ENCODE results near the gene FPGS.
"Not testable (repeated sequence)": the region's sequence is repeated elsewhere in the genome, so short reads cannot be mapped to it uniquely, and the experiment has no call there.

Gene FPGS

DNA sequence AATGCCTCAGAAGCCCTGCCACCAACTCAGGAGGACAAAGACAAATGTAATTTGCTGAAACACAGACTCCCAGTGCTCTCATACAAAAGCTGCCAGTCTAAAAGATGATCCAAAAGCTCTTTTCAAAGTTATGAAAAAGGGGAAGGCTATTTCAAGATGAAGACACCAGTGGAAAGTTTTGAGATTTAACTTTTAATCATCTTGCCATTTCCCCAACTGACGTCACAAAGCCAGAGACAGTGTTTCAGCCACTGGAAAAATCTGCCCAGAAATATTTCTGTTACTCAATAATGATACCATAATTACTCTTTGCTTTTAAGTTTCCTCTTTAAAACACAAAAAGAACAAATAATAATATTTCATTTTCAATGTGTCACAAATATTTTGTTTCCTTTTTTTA is 30.9 kb downstream of the FPGS start:
- H3K27ac ChIP-seq (ENCODE audit: low read depth, low read length), result peak overlapping the region; percentile 27

DNA sequence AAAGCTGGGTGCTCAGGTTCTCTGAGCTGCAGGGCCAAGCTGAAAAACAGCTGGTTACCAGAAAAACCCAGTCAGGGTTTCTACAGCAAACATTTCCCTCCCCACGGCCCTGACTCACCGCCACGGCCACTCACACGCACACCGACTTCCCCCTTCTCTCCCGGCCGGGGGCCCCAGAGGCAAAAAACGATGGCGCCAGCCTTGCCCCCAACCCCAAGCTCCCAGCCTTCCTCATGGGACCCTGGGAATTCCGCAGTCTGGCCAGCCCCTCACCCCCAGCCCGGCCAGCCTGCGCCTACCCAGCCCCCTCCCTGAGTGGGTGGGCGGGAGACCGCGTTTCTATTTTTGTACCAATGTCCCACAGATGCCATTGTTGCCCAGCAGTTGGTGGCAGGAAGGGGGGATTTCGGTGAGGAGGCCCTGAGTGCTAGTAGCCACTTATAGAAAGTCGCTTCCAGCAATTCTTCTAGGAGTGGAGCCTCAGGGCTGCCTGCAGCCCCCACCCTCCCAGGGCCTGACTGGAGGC is 33.4 kb downstream of the FPGS start:
- peak overlapping the region; percentile 93 for H3K27ac ChIP-seq (ENCODE audit: low read depth, low read length)
- peak overlapping the region; percentile 31 to 59 (median 37) for H3K9ac ChIP-seq (ENCODE audit: low read length in 5 of 5)
- no peaks in the 10 kb centered on the region for H3K27me3 ChIP-seq (ENCODE audit: control insufficient read depth in 5 of 5, insufficient read depth in 4 of 5, low read length in 5 of 5)
- peaks cover 36 to 78% (median 65%) of the 10 kb centered on the region in 5 donors for H3K4me1 ChIP-seq (ENCODE audit: control insufficient read depth in 5 of 5, insufficient read depth in 5 of 5, low read length in 5 of 5)
- H3K36me3 ChIP-seq (ENCODE audit: control insufficient read depth in 5 of 5, insufficient read depth in 5 of 5, low read length in 5 of 5), result peaks cover 0 to 19% (median 16%) of the 10 kb centered on the region in 5 donors
- no peaks in the 10 kb centered on the region for H3K9me3 ChIP-seq (ENCODE audit: control insufficient read depth in 5 of 5, low read length in 5 of 5)
- H3K4me3 ChIP-seq (ENCODE audit: low read depth in 1 of 5, low read length in 5 of 5), result peak overlapping the region in 3 of 5 donors; percentile 8 to 32 (median 12)

More for the DNA sequence above, 30.9 kb downstream of the FPGS start:
- Histone ChIP-seq H3K9ac (ENCODE audit: low read length in 5 of 5) (peak overlapping the region in 1 of 5 donors; percentile 30), H3K36me3 (ENCODE audit: control insufficient read depth in 5 of 5, insufficient read depth in 5 of 5, low read length in 5 of 5) (peaks cover 0 to 14% (median 8%) of the 10 kb centered on the region in 5 donors), H3K9me3 (ENCODE audit: control insufficient read depth in 5 of 5, low read length in 5 of 5) (no peaks in the 10 kb centered on the region), H3K4me1 (ENCODE audit: control insufficient read depth in 5 of 5, insufficient read depth in 5 of 5, low read length in 5 of 5) (peaks cover 26 to 69% (median 60%) of the 10 kb centered on the region in 5 donors), H3K4me3 (ENCODE audit: low read depth in 1 of 5, low read length in 5 of 5) (no peak overlapping the region), H3K27me3 (ENCODE audit: control insufficient read depth in 5 of 5, insufficient read depth in 4 of 5, low read length in 5 of 5) (no peaks in the 10 kb centered on the region)

DNA sequence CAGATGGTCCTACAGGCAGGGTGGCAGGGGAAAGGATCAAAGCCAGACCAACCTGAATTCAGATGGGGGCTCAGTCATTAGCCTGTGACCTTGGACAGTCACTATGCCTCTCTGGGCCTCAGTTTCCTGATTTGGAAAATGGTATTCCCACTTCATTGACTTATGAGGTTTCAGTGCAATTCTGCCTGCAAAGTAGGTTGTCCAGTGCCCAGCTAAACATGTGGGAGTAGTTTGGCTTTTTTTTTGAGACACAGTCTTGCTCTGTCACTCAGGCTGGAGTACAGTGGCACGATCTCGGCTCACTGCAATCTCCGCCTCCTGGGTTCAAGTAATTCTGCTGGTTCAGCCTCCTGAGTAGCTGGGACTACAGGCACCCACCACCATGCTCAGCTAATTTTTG is 33.9 kb downstream of the FPGS start:
- H3K9ac ChIP-seq (ENCODE audit: low read length in 5 of 5), result peak overlapping the region; percentile 16 to 59 (median 37)
- H3K27ac ChIP-seq (ENCODE audit: low read depth, low read length), result peak overlapping the region; percentile 93

DNA sequence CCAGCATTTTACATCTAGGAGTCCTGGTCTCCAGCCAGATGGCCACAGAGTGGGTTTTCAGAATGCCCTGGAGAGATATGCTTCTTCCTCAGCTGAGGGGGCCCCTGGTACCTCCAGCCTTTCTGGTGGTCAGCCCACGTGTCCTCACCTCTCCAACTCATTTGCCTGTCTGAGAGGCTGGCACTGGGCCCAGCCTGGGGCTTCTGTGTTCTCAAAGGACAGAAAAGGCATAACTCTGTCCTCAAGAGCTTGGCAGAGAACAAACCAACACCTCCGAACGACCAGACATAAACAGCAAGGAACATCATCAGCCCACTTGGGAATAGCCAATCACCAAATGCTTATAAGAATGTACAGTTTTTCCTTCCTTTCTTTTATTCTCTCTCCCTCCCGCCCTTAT is 34.7 kb downstream of the FPGS start:
- Histone ChIP-seq H3K4me3 (ENCODE audit: low read depth in 1 of 5, low read length in 5 of 5) (peak overlapping the region in 1 of 5 donors; percentile 24), H3K36me3 (ENCODE audit: control insufficient read depth in 5 of 5, insufficient read depth in 5 of 5, low read length in 5 of 5) (peaks cover 0 to 29% (median 25%) of the 10 kb centered on the region in 5 donors), H3K27ac (ENCODE audit: low read depth, low read length) (peak overlapping the region; percentile 93), H3K9ac (ENCODE audit: low read length in 5 of 5) (peak overlapping the region in 2 of 5 donors; percentile 38 to 74), H3K9me3 (ENCODE audit: control insufficient read depth in 5 of 5, low read length in 5 of 5) (no peaks in the 10 kb centered on the region), H3K4me1 (ENCODE audit: control insufficient read depth in 5 of 5, insufficient read depth in 5 of 5, low read length in 5 of 5) (peaks cover 36 to 85% (median 65%) of the 10 kb centered on the region in 5 donors), H3K27me3 (ENCODE audit: control insufficient read depth in 5 of 5, insufficient read depth in 4 of 5, low read length in 5 of 5) (no peaks in the 10 kb centered on the region)

More for the DNA sequence above, 33.9 kb downstream of the FPGS start:
- H3K4me1 ChIP-seq (ENCODE audit: control insufficient read depth in 5 of 5, insufficient read depth in 5 of 5, low read length in 5 of 5), result peaks cover 36 to 83% (median 65%) of the 10 kb centered on the region in 5 donors
- not testable (repeated sequence) for H3K9me3 ChIP-seq (ENCODE audit: control insufficient read depth in 5 of 5, low read length in 5 of 5); H3K27me3 ChIP-seq (ENCODE audit: control insufficient read depth in 5 of 5, insufficient read depth in 4 of 5, low read length in 5 of 5)
- H3K36me3 ChIP-seq (ENCODE audit: control insufficient read depth in 5 of 5, insufficient read depth in 5 of 5, low read length in 5 of 5), result peaks cover 0 to 24% (median 19%) of the 10 kb centered on the region in 5 donors
- peak overlapping the region in 2 of 5 donors; percentile 8 to 32 for H3K4me3 ChIP-seq (ENCODE audit: low read depth in 1 of 5, low read length in 5 of 5)

DNA sequence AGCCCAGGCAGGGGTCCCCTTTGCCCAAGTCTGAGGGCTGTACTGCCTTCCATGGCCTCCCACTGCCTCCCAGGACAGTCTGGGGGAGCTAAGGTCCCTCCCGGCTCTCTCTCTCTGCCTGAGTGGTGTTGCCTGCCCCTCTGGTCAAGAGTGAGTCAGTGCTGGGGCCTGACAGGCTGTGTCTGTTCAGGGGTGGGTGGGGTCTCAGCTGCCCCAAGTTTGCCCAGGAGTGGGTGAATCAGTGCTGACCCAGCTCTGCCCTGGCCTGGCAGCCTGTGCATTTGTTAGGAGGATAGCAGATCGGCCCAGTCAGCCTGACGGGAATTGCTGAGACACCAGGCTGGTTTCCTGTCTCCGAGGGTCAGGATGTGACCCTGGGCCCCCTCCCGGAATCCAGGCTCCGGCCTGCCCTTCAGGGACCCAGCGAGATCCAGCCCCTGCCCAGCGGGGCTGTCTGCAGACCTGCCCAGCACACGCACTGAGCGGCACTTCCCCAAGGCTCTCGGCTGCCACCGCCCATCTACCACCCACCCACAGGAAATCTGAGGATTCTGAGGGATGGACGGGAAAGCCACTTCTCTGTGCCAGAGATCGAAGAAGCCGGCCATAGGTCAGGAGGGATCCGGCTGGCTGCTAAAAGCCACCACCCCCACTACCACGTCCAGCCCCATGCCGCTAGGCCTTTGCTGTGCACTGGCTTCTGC is 35.8 kb downstream of the FPGS start:
- H3K4me1 ChIP-seq (ENCODE audit: control insufficient read depth in 5 of 5, insufficient read depth in 5 of 5, low read length in 5 of 5), result peaks cover 36 to 82% (median 59%) of the 10 kb centered on the region in 5 donors
- H3K4me3 ChIP-seq (ENCODE audit: low read depth in 1 of 5, low read length in 5 of 5), result peak overlapping the region in 4 of 5 donors; percentile 24 to 54 (median 45)
- H3K27ac ChIP-seq (ENCODE audit: low read depth, low read length), result peak overlapping the region; percentile 93
- no peaks in the 10 kb centered on the region for H3K9me3 ChIP-seq (ENCODE audit: control insufficient read depth in 5 of 5, low read length in 5 of 5)
- no peaks in the 10 kb centered on the region for H3K27me3 ChIP-seq (ENCODE audit: control insufficient read depth in 5 of 5, insufficient read depth in 4 of 5, low read length in 5 of 5)
- H3K9ac ChIP-seq (ENCODE audit: low read length in 5 of 5), result peak overlapping the region; percentile 52 to 83 (median 74)
- peaks cover 0 to 36% (median 32%) of the 10 kb centered on the region in 5 donors for H3K36me3 ChIP-seq (ENCODE audit: control insufficient read depth in 5 of 5, insufficient read depth in 5 of 5, low read length in 5 of 5)

DNA sequence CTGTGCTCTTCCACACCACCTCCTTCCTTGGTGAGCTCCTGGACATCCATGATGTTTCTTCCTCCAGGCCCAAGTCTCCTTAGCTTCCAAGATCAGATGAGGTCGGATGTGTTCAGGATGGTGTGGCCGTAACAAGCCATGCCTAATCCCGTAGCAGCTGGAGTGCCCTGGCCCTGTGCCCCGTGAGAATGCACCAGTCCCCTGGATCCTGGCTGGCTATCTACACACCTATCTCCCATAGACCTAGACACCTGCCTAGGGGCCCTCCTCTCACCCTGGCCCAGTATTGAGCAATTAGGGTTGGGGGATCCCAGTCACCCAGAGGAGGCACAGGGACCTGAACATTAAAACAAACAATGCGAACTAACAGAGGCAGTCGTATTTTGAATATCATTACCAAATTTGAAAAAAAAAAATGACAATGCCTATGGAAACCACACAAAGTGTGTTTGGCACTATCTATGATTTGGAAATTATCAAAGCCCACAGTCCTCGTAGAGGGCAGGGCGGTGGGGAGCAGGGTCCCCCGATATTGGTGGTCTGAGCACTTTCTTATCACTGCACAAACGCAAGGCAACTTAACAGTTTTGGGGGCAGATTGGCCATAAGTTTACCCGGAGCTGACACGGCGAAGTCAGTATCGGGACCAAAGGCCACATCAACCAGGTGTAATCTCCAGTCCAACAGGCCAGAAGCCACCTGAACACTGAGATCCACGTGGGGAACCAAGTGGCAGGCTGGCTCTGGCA is 38.6 kb downstream of the FPGS start:
- H3K4me1 ChIP-seq (ENCODE audit: control insufficient read depth in 5 of 5, insufficient read depth in 5 of 5, low read length in 5 of 5), result peaks cover 29 to 85% (median 52%) of the 10 kb centered on the region in 5 donors
- peak overlapping the region in 1 of 5 donors; percentile 17 for H3K9ac ChIP-seq (ENCODE audit: low read length in 5 of 5)

DNA sequence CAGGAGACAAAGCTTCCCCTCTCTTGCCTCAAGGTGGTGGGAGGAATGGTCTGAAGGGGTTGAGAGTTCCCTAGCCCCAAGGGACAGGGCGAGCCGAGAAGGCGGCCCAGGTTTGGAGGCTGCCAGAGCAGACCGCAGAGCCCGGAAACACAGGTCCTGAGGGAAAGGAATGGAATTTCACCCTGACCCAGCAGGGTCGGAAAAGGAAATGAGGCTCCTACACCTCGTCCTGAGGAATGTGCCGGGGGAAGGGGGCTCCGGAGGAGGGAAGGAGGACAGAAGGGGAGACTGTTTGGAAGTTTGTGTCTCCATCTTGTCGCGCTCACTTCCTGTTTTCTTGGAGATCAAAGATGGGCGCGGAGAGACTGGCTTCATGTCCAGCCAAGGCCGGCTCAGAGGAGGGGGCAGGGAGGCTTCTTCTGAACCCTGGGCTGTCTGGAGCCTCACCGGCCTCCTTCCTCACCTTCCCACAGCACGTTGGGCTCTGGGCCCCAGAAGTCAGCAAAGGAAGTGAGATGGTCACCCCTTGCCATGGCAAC is 42.2 kb downstream of the FPGS start:
- Histone ChIP-seq H3K27me3 (ENCODE audit: control insufficient read depth in 5 of 5, insufficient read depth in 4 of 5, low read length in 5 of 5) (no peaks in the 10 kb centered on the region), H3K4me1 (ENCODE audit: control insufficient read depth in 5 of 5, insufficient read depth in 5 of 5, low read length in 5 of 5) (peaks cover 8 to 85% (median 35%) of the 10 kb centered on the region in 5 donors), H3K9ac (ENCODE audit: low read length in 5 of 5) (peak overlapping the region in 2 of 5 donors; percentile 42 to 68), H3K9me3 (ENCODE audit: control insufficient read depth in 5 of 5, low read length in 5 of 5) (peaks cover 0 to 8% (median 7%) of the 10 kb centered on the region in 5 donors), H3K4me3 (ENCODE audit: low read depth in 1 of 5, low read length in 5 of 5) (peak overlapping the region in 1 of 5 donors; percentile 28), H3K36me3 (ENCODE audit: control insufficient read depth in 5 of 5, insufficient read depth in 5 of 5, low read length in 5 of 5) (peaks cover 0 to 39% (median 25%) of the 10 kb centered on the region in 5 donors), H3K27ac (ENCODE audit: low read depth, low read length) (peak overlapping the region; percentile 86)

More for the DNA sequence above, 38.6 kb downstream of the FPGS start:
- H3K4me3 ChIP-seq (ENCODE audit: low read depth in 1 of 5, low read length in 5 of 5), result no peak overlapping the region
- H3K27me3 ChIP-seq (ENCODE audit: control insufficient read depth in 5 of 5, insufficient read depth in 4 of 5, low read length in 5 of 5), result no peaks in the 10 kb centered on the region
- no peaks in the 10 kb centered on the region for H3K9me3 ChIP-seq (ENCODE audit: control insufficient read depth in 5 of 5, low read length in 5 of 5)
- peaks cover 0 to 33% (median 29%) of the 10 kb centered on the region in 5 donors for H3K36me3 ChIP-seq (ENCODE audit: control insufficient read depth in 5 of 5, insufficient read depth in 5 of 5, low read length in 5 of 5)
- H3K27ac ChIP-seq (ENCODE audit: low read depth, low read length), result peak overlapping the region; percentile 93

DNA sequence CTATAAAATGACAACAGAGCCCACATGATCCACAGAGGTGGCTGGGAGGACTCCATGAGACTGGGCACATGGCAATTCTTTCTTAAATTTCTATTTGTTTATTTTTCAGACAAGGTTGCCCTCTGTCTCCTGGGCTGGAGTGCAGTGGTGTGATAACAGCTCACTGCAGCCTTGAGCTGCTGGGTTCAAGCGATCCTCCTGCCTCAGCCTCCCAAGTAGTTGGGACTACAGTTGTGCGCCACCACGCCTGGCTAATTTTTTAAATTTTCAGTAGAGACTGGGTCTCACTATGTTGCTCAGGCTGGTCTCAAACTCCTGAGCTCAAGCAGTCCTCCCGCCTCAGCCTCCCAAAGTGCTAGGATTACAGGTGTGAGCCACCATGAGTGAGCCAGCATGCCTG is 42.9 kb downstream of the FPGS start:
- peak overlapping the region in 3 of 5 donors; percentile 42 to 69 (median 48) for H3K9ac ChIP-seq (ENCODE audit: low read length in 5 of 5)
- H3K4me3 ChIP-seq (ENCODE audit: low read depth in 1 of 5, low read length in 5 of 5), result peak overlapping the region in 3 of 5 donors; percentile 6 to 28 (median 10)
- H3K36me3 ChIP-seq (ENCODE audit: control insufficient read depth in 5 of 5, insufficient read depth in 5 of 5, low read length in 5 of 5), result peaks cover 0 to 41% (median 22%) of the 10 kb centered on the region in 5 donors
- not testable (repeated sequence) for H3K27me3 ChIP-seq (ENCODE audit: control insufficient read depth in 5 of 5, insufficient read depth in 4 of 5, low read length in 5 of 5); H3K9me3 ChIP-seq (ENCODE audit: control insufficient read depth in 5 of 5, low read length in 5 of 5)
- peak overlapping the region; percentile 86 for H3K27ac ChIP-seq (ENCODE audit: low read depth, low read length)
- H3K4me1 ChIP-seq (ENCODE audit: control insufficient read depth in 5 of 5, insufficient read depth in 5 of 5, low read length in 5 of 5), result peaks cover 6 to 85% (median 32%) of the 10 kb centered on the region in 5 donors

DNA sequence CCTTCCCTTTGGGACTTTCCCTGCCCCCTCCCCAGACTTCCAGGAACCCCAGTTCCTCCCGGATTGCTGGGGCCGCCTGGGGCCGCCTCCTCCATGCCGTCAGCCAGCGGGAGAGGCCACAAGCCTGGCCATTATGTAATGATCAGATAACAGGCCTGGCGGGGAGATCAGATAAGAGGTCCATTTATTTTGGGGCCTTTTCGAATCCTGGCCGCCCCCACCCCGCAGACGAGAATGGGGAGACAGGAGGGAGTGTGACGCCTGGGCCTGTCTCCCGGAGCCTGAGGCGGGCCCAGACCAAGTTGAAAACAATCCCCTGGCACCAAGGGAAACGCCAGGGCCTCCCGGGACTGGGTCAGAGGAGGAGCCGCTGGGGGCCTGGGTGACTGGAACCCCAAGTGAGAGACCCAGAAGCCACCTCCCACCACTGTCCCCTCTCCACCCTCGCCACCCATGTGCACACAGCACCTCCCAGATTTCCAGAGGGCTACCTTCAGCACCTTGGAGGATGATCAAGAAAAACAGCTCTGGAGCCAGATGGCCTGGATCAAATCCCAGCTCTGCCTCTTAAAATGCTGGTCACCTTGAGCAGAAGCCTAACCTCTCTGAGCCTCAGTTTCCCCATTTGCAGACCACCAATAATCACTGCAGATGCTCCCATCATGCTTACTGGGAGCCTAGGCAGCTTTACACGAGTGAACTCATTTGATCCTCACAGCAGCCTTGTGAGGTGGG is 43.9 kb downstream of the FPGS start:
- Histone ChIP-seq H3K27ac (ENCODE audit: low read depth, low read length) (peak overlapping the region; percentile 86), H3K9ac (ENCODE audit: low read length in 5 of 5) (peak overlapping the region in 4 of 5 donors; percentile 7 to 69 (median 36)), H3K36me3 (ENCODE audit: control insufficient read depth in 5 of 5, insufficient read depth in 5 of 5, low read length in 5 of 5) (peaks cover 0 to 31% (median 12%) of the 10 kb centered on the region in 5 donors), H3K4me1 (ENCODE audit: control insufficient read depth in 5 of 5, insufficient read depth in 5 of 5, low read length in 5 of 5) (peaks cover 3 to 79% (median 32%) of the 10 kb centered on the region in 5 donors), H3K4me3 (ENCODE audit: low read depth in 1 of 5, low read length in 5 of 5) (peak overlapping the region in 4 of 5 donors; percentile 20 to 55 (median 53)), H3K27me3 (ENCODE audit: control insufficient read depth in 5 of 5, insufficient read depth in 4 of 5, low read length in 5 of 5) (no peaks in the 10 kb centered on the region), H3K9me3 (ENCODE audit: control insufficient read depth in 5 of 5, low read length in 5 of 5) (peaks cover 0 to 8% (median 7%) of the 10 kb centered on the region in 5 donors)
